ENCODE data around the gene STAB2.

The STAB2 gene

GRCh38 chr12:103755425-103755824 is 168.4 kb downstream of the STAB2 start:
- no peak for DNase-seq

GRCh38 chr12:103756443-103756842 is 169.4 kb downstream of the STAB2 start:
- DNase-seq, result no peak

GRCh38 chr12:103757248-103757647 is 170.2 kb downstream of the STAB2 start:
- no peak for DNase-seq

GRCh38 chr12:103758310-103759089 is 171.4 kb downstream of the STAB2 start:
- no peak for DNase-seq

- no peak for DNase-seq
Observed at GRCh38 chr12:103762473-103762872, 175.4 kb downstream of the STAB2 start.

GRCh38 chr12:103765322-103765721 is 178.2 kb downstream of the STAB2 start:
- no peak for DNase-seq

GRCh38 chr12:103766028-103766427 is 179.0 kb downstream of the STAB2 start:
- no peak for DNase-seq

- no peak for DNase-seq
Observed at GRCh38 chr12:103768467-103769123, 181.5 kb downstream of the STAB2 start.

- no peak for DNase-seq
Observed at GRCh38 chr12:103769240-103769945, 182.3 kb downstream of the STAB2 start.

GRCh38 chr12:103771466-103771865 is 184.4 kb downstream of the STAB2 start:
- peak; percentile 45 to 70 (median 56) for DNase-seq

- no peak for DNase-seq
Observed at GRCh38 chr12:103772367-103773108, 185.5 kb downstream of the STAB2 start.

- DNase-seq, result no peak
Observed at GRCh38 chr12:103773109-103773910, 186.2 kb downstream of the STAB2 start.

GRCh38 chr12:103774977-103775560 is 188.0 kb downstream of the STAB2 start:
- DNase-seq, result no peak

GRCh38 chr12:103778781-103779180 is 191.7 kb downstream of the STAB2 start:
- no peak for DNase-seq

GRCh38 chr12:103779410-103780092 is 192.5 kb downstream of the STAB2 start:
- DNase-seq, result no peak

- DNase-seq, result no peak
Observed at GRCh38 chr12:103780093-103780440, 193.0 kb downstream of the STAB2 start.

- DNase-seq, result no peak
Observed at GRCh38 chr12:103780992-103781391, 193.9 kb downstream of the STAB2 start.

GRCh38 chr12:103782399-103782798 is 195.3 kb downstream of the STAB2 start:
- DNase-seq, result no peak

GRCh38 chr12:103783744-103784664 is 196.9 kb downstream of the STAB2 start:
- no peak for DNase-seq

Measured in suppressor macrophage treated with lipopolysaccharide for 1 hour (primary cell).